HG03469 (cell line): ENCODE measurements around the gene TMEM119.
"Not testable (repeated sequence)": the region's sequence is repeated elsewhere in the genome, so short reads cannot be mapped to it uniquely, and the experiment has no call there.

Experiments
- ATAC-seq: cut with Tn5 transposase; IDR thresholded peaks from one replicate; pipeline ENCODE4 v1.9.1; 2021; ENCODE audit warnings: mild to moderate bottlenecking, moderate library complexity, moderate number of reproducible peaks; ENCODE audit not compliant: unreplicated experiment

Gene TMEM119

DNA sequence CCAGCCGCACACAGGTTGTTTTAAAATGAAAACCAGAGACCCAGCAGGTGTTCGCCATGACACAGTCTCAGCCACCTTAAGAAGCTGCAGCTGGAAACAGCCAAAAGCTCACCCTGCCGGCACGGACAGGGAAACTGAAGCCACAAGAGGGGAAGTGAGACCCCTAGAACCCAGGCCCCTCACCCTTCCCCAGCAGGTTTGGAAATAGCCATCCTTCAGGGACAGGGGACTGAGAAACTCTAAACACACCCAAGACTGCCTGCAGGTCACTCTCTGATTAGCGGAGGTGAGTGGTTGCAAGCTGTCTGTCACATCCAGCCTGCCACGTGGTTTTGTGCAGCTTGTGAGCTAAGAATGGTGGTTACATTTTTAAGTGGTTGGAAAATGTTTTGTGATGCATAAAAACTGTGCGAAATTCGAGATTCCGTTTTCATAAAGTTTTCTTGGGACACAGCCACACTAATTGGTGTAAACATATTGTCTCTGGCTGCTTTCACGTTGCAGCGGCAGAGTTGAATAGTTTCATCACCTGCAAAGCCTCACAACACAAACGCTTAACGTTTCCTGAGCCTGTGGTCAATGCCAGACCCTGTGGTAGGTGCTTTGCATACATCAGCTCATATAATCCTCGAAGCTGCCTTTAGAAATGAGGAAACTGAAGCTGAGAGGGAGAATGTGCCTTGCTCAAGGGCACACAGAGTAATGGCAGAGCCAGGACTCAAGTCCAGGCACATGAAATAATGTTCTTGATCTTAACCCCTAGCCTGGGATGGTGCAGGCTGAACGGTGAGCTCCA lies 37.5 kb upstream of the TMEM119 start:
- peak; percentile 36 for ATAC-seq

DNA sequence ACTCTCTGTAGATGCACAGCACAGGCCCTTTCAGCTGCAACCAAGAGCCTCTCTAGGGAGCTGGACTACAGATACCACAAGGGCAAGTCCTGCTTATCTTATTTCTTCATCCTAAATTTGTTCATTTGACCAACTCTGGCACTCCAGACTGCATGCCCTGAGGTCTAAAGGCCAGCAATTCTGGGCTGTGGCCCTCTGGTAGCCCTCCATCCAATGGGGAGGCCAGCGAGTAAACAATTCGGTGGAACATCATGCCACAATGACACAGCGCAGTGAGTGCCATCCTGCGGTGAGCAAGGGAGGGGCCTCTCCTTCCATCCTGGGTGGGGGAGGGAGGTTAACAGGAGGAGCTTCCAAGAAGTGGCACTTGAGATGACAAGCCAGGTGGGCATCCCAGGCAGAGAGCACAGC lies 36.5 kb upstream of the TMEM119 start:
- no peak for ATAC-seq

DNA sequence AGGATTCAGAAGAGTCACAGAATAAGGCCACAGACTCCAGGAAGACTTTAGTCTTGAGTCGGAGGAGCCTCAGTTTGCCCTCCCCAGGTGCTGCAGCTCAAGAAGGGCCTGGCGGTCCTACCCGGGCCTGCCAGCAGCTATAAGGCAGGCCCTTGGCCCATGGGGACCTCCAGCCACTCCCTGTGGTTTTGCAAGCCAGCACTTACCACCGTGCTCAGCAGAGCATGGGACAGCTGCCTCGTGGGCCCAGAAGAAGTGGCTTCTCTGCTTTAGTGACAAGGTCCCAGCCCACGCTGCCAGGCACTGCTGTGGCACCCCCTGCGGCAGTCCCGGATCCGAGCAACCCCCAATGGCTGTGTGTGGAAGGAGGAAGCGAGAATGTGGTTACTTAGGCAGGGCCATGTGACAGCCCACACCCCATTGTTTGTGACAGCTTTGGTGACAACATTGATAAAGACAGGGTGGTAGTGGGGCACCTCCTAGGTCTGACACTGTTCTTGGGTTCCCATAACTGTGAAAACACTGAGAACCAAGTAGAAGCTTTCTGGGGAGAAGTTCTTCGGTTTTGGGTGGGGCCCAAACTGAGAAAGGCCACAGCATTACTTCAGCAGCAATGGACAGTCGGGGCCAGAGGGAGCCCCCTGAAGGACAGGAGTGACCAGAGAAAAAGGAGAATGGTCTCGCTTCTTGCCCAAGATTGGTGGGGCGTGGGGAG lies 35.8 kb upstream of the TMEM119 start, which contains the start of gene SELPLG:
TSS of gene SELPLG (minus strand) at position 361 of the 715 bp plus-strand sequence. CDS start 9,587 bp downstream, outside the sequence.
- peak; percentile 29 for ATAC-seq

- no peak for ATAC-seq
Measured at GRCh38 chr12:108633081-108633533, 35.2 kb upstream of the TMEM119 start.

GRCh38 chr12:108631261-108631660 lies 33.4 kb upstream of the TMEM119 start:
- ATAC-seq = not testable (repeated sequence)

DNA sequence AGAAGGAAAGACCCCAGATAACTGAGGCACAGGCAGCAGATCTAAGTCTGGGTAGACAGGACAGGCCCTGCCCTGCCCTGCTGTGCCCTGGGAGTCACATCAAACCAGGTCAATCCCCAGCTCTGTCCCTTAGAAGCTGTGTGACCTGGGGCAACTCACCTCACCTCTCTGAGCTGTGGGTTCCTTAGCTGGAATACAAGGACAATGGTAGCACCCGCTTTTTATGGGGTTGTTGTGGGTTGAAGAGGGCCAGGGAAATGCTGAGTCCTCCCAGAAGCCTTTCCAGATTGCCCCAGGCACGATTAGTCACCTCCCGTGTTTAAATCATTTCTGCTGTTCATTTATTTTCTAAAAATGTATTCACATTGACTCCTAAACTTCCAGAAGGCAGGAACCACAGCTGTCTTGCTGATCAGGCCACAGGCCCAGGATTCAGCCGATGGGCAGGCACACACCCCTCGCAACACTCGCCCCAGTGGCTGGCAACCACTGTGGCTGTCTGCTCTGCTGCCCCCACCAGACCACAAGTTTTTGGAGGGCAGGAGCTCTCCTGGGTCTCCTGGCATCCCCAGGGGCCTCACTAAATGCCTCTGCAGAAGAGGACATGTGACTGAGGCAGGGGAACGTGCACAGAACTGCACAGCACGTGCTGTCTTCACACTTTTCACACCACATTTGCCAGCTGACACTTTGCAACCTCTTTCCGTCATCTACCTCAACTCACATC lies 32.8 kb upstream of the TMEM119 start:
- no peak for ATAC-seq

GRCh38 chr12:108629824-108630476 lies 32.1 kb upstream of the TMEM119 start:
- no peak for ATAC-seq

DNA sequence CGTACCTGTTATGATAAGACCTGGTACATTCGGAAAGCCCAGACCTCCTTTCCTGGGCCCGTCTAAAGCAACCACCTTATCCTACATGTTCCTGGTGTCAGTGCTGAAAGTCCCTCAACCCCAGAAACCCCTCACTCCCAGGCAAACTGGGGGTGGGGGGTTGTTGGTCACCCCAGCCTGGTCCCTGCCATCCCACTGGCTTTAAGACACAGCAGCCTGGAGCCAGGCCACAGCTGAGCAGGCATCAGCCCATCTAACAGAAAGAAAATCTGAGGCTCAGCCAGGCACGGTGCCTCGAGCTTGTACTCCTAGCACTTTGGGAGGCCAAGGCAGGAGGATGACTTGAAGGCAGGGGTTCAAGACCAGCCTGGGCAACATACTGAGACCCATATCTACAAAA lies 31.3 kb upstream of the TMEM119 start:
- no peak for ATAC-seq

DNA sequence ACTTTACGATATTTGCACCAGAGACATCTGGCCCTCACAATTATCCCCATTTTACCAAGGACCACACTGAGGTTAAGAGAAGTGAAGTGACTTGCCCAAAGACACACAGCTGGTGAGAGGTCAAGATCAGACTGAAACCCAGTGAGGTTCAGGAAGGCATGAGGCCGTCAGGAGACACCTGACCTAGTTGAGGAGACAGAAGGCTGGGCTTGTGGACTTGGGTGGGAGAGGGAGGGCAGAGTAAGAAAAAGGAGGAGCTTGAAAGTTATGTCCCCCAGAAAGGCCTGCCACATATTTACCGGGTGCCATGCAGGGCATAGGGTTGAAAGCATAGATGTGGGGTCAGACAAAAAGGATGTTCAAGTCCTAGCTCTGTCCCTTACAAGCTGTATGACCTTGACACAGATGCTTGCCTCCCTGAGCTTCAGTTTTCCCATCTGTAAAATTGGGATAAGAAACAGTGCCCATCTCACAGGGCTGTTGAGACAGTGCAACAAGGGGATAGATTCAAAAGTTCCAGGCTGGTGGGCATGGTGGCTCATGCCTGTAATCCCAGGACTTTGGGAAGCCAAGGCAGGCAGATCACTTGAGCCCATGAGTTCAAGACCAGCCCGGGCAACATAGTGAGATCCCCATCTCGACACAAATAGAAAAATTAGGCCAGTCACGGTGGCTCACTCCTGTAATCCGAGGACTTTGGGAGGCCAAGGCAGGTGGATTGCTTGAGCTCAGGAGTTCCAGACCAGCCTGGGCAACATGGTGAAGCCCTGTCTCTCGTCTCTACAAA lies 29.4 kb upstream of the TMEM119 start:
- no peak for ATAC-seq

DNA sequence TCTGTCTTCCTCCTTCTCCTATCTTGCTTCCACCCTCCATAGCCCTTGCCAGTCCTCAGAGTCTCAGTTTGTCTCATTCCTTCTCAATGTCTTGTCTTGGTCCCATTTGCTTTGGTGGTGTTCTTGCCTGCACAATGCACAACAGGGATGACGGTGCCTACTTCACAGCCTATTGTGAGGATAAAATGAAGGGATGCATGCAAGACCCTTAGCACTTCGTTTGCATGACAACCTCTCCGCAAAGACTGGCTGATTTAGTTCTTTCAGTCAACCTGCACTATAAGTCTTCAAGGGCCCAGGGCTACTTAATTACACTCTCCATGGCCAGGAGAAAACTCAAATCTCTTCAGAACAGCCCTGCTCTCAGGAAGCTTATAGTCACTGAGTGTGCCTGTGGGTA lies 27.3 kb upstream of the TMEM119 start:
- no peak for ATAC-seq

DNA sequence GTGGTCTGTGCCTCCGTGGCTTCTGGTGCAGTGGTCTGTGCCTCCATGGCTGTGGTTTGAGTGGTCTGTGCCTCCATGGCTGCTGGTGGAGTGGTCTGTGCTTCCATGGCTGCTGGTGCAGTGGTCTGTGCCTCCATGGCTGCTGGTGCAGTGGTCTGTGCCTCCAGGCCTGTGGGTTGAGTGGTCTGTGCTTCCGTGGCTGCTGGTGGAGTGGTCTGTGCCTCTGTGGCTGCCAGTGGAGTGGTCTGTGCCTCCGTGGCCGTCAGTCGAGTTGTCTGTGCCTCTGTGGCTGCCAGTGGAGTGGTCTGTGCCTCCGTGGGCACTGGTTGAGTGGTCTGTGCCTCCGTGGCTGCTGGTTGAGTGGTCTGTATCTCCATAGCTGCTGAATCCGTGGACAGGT lies 25.7 kb upstream of the TMEM119 start:
- ATAC-seq = no peak

DNA sequence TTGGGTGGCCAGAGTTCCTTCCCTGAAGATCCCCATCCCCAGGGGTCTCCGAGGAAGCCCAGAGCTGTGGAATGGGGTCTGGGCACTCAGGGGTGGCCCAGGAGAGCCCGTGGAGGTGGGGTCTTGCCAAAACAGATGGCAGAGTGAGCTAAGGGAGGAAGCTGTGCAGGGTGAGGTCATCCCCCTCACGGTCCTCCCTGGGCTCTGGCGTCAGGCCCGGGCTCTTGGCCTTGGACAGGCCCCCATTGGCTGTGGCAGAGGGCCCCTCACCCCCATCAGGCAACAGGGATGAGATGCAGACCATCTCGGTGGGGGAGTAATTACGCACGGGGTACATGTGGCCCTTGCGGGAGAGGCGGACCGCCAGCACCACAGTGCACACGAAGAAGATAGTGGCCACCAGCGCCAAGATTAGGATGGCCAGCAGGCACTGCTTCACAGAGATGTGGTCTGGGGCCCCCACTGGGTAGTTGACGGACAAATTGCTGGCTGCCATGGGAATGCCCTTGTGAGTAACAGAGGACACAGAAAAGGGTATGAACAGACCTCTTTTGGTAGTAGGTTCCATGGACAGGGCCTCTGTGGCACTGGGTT lies 25.1 kb upstream of the TMEM119 start:
- no peak for ATAC-seq

DNA sequence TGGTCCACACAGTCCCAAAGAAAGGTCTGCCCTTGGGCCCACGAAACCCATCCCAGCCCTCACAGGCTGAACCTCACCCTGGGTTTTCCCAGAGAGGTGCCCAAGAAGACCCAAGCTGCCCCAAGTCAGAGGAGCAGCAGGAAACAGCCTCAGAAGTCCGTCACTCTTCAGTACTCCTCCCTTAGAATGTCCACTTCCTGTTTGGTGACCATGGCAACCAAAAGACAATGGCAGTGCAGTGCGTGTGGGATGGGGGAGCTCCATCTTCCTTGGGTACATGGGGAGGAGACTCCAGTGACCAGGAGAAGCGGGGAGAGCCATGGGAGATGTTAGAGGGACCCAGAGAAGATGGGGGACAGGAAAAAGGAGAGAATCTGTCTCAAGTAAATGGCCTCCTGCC lies 24.5 kb upstream of the TMEM119 start:
- ATAC-seq = no peak

DNA sequence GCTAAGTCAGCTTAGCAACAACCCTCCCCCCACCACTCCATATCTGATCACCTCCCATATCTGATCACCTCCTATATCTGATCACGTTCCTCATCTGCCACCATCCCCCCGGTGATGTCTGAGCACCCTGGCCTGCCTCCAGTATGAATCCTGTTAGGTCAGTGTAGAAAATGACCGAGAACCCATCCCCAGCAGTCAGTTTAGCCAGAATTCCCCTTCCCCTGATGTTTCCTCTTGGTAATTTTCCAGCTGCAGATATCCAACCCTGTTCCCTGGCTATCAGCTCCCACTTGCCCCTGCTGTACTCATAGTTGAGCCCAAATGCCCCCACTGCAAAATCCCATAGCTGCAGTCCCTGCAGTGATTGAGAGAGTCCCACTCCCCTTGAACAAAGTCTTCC lies 23.3 kb upstream of the TMEM119 start:
- no peak for ATAC-seq

DNA sequence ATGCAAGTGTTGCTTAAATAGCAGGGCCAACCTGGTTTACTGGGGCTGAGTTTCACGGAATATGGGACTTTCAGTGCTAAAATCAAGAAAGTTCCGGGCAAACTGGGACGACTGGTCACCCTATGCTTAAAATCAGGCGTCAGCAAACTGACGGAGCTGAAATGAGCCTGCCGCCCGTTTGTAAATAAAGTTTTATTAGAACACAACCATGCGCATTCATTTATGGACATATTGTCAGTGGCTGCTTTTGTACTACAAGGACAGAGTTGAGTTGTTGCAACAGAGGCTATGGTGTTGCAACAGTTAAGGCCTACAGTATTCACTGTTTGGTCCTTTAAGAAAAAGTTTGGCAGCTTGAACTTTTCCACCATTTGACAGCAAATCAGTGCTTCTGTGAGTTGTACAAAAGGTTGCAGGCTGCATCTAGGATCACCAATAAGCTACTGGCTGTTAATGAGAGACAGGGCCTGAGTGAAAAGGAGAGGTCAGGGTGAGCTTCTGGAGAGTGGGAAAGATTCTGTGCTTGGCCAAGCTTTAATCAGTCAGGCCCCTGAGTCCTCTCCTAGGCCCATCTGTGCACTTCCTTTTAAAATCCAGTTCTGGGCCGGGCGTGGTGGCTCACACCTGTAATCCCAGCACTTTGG lies 22.5 kb upstream of the TMEM119 start:
- ATAC-seq = no peak

DNA sequence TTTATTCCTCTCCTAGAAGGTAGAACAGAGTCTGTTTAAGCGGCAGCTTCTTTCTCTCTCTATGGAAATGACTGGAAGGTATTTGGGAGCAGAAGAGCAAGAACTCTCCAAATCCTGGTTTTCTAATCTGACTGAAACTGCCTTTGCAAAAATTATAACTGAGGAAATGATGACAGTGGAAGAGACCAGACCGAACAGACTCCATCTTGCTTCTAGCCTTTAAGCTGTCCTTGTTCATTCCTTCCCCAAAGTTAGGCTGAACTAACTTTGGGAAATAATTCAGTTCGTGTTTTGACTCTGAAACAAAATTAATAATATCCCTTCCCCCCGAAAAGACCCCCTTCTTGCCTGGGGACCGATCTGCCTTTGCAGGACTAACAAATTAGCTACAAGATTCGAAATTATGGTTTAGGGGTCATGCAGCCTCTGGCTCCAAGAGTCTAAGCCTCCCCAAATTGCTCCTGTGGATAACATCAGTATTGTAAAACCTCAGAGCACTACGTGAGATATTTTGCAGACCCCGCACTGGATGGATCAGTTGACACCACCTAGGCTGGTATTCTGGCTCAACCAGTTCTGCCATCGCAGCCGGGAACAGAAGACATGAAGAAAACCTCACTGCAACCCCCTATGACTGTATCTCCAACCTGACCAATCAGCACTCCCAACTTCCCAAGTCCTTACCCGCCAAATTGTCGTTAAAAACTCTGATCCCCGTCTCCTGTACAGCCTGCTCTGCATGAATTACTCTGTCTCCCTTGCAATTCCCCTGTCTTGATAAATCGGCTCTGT lies 21.7 kb upstream of the TMEM119 start:
- ATAC-seq = no peak

DNA sequence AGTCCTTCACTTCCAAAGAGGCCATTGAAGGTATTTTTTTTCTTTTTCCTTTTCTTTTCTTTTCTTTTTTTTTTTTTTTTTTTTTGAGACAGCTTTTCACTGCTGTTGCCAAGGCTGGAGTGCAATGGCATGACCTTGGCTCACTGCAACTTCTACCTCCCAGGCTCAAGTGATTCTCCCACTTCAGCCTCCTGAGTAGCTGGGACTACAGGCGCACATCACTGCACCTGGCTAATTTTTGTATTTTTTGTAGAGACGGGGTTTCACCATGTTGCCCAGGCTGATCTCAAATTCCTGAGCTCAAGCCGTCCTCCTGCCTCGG lies 21.0 kb upstream of the TMEM119 start:
- not testable (repeated sequence) for ATAC-seq

DNA sequence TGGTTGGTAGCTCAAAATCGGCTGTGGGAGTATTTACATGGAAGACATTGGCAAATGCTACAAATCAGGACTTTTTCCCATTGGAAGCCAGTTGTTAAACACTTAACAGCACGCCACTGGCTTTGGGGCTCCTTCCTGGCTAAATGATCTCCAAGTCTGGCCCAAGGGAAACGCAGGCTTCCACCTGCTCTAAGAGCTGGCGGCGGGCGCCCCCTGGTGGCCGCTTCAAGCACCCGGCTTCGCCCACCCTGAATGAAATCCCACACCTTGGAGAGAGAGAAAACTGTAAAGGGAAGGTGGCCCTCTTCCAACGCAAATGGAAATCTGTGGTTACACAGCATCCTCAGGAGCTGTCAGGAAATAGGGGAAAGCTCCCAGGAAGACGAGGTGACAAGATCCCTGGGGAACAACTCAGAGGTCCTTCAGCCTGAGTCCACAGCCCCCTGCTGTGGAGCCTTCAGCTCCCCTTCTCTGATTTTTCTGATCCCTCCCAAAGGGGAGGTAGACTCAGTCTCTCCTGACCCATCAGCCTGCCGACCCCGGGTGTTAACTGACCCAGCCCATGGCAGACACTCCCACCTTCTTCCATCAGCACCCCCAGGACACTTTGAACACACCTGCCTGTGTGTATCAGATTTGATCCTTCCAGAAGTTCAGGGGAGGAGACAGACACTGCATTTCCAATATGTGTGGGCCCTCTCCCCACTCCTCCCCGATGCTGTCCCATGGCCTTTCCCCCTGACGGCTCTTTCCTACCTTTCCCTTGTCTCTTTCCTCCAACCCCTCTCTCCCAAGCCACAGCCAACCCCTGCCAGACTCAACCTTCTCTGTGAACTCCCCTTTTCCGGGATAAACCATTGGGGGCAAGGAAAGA lies 20.4 kb upstream of the TMEM119 start:
- ATAC-seq = peak; percentile 14
